ENCODE measurements around the gene KCNIP4. TPM values are rescaled to one million over a fixed set of nuclear protein-coding genes. Genes with fewer than 3 reads are reported as not detected.
A peak's percentile ranks its signal among the peaks of the same experiment; 100 is the strongest.

The KCNIP4 gene
- total RNA-seq, 3 donors from 2014 or later (not counting 1 experiment from before 2014, with no cell fraction given): not detected

- peak in 1 of 2 donors; percentile 17 for DNase-seq
- TF ChIP-seq, protein P1, sequence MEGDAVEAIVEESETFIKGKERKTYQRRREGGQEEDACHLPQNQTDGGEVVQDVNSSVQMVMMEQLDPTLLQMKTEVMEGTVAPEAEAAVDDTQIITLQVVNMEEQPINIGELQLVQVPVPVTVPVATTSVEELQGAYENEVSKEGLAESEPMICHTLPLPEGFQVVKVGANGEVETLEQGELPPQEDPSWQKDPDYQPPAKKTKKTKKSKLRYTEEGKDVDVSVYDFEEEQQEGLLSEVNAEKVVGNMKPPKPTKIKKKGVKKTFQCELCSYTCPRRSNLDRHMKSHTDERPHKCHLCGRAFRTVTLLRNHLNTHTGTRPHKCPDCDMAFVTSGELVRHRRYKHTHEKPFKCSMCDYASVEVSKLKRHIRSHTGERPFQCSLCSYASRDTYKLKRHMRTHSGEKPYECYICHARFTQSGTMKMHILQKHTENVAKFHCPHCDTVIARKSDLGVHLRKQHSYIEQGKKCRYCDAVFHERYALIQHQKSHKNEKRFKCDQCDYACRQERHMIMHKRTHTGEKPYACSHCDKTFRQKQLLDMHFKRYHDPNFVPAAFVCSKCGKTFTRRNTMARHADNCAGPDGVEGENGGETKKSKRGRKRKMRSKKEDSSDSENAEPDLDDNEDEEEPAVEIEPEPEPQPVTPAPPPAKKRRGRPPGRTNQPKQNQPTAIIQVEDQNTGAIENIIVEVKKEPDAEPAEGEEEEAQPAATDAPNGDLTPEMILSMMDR (IDR thresholded peaks at IDR 0.05): no peak
- Mint-ChIP-seq H3K27me3 (ENCODE audit: low read depth in 2 of 2) (no peaks in the 10 kb centered on the region), H3K4me1 (peaks cover 42% of the 10 kb centered on the region in 2 donors), H3K4me3 (peak overlapping the region; percentile 80), H3K27ac (peak overlapping the region; percentile 88 to 93), H3K36me3 (no peaks in the 10 kb centered on the region), H3K9me3 (peaks cover 6 to 8% of the 10 kb centered on the region in 2 donors)
- Histone ChIP-seq H3K9me3 (ENCODE audit: control insufficient read depth, insufficient read depth, low read length) (no peaks in the 10 kb centered on the region), H3K4me3 (ENCODE audit: low read length) (no peak overlapping the region), H3K27ac (ENCODE audit: low read length) (peak overlapping the region; percentile 81), H3K27me3 (ENCODE audit: control insufficient read depth, insufficient read depth, low read length) (no peaks in the 10 kb centered on the region), H3K4me1 (ENCODE audit: control insufficient read depth, insufficient read depth, low read length) (peaks cover 7% of the 10 kb centered on the region), H3K36me3 (ENCODE audit: control insufficient read depth, insufficient read depth, low read length) (no peaks in the 10 kb centered on the region)
- intact Hi-C loops (cut with micrococcal nuclease): loop anchor here (2.0 to 10.0 kb wide), 2 partner anchors 21 to 149 kb away; no protein-coding TSS in a partner anchor
- ATAC-seq: peak; percentile 89 to 98 (median 90)
- 48% methylated on average over 2 of the region's 2 CpGs for WGBS (ENCODE audit: insufficient coverage)
These were observed 1052.6 kb downstream of the KCNIP4 start for GRCh38 chr4:20895988-20896387.

- H3K27me3 Mint-ChIP-seq (ENCODE audit: low read depth in 2 of 2): no peaks in the 10 kb centered on the region
- Histone ChIP-seq H3K4me3 (ENCODE audit: low read length) (no peak overlapping the region), H3K27me3 (ENCODE audit: control insufficient read depth, insufficient read depth, low read length) (no peaks in the 10 kb centered on the region), H3K9me3 (ENCODE audit: control insufficient read depth, insufficient read depth, low read length) (no peaks in the 10 kb centered on the region), H3K27ac (ENCODE audit: low read length) (no peak overlapping the region), H3K4me1 (ENCODE audit: control insufficient read depth, insufficient read depth, low read length) (peaks cover 7% of the 10 kb centered on the region), H3K36me3 (ENCODE audit: control insufficient read depth, insufficient read depth, low read length) (no peaks in the 10 kb centered on the region)
- H3K4me1 Mint-ChIP-seq: peaks cover 42% of the 10 kb centered on the region in 2 donors
- H3K9me3 Mint-ChIP-seq: peaks cover 6 to 8% of the 10 kb centered on the region in 2 donors
- intact Hi-C loops (cut with micrococcal nuclease): loop anchor here (10.0 kb wide), 1 partner anchor 150 kb away; no protein-coding TSS in a partner anchor
- H3K4me3 Mint-ChIP-seq: peak overlapping the region; percentile 55
- no peaks in the 10 kb centered on the region for H3K36me3 Mint-ChIP-seq
- peak overlapping the region; percentile 44 to 55 for H3K27ac Mint-ChIP-seq
- TF ChIP-seq, protein P1 (IDR thresholded peaks at IDR 0.05): no peak
- DNase-seq: no peak
- ATAC-seq: no peak
These were observed 1053.4 kb downstream of the KCNIP4 start for GRCh38 chr4:20895208-20895607.

DNA sequence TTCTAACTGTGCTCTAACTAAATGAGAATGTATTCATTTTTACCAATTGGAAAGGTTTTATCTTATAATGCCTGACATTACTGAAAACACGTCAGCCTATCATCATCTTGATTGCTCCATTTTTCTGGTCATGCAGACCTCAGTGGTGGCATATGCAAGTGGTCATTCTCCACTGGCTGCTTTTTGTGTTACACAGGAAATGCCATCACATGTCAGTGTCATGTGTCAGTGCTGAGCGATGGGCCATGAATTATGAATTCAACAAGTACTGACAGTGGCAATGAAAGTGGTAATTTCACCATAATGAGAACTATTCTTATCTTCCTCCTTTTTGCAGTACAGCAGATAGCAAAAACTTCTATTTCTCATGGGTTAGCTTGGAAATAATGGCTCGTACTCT is 1057.8 kb downstream of the KCNIP4 start:
- H3K9me3 ChIP-seq (ENCODE audit: control insufficient read depth, insufficient read depth, low read length): no peaks in the 10 kb centered on the region
- Mint-ChIP-seq H3K9me3 (peaks cover 7 to 11% of the 10 kb centered on the region in 2 donors), H3K4me1 (peaks cover 14 to 19% of the 10 kb centered on the region in 2 donors), H3K4me3 (no peak overlapping the region), H3K27ac (no peak overlapping the region), H3K27me3 (ENCODE audit: low read depth in 2 of 2) (no peaks in the 10 kb centered on the region), H3K36me3 (peaks cover 14% of the 10 kb centered on the region)
- H3K27me3 ChIP-seq (ENCODE audit: control insufficient read depth, insufficient read depth, low read length): no peaks in the 10 kb centered on the region
- no peaks in the 10 kb centered on the region for H3K36me3 ChIP-seq (ENCODE audit: control insufficient read depth, insufficient read depth, low read length)
- H3K27ac ChIP-seq (ENCODE audit: low read length): no peak overlapping the region
- H3K4me1 ChIP-seq (ENCODE audit: control insufficient read depth, insufficient read depth, low read length): no peaks in the 10 kb centered on the region
- ATAC-seq (no peak), DNase-seq (no peak)
- 79% methylated on average over 3 of the region's 3 CpGs for WGBS (ENCODE audit: insufficient coverage)
- H3K4me3 ChIP-seq (ENCODE audit: low read length): no peak overlapping the region
- intact Hi-C loops (cut with micrococcal nuclease): loop anchor here (10.0 kb wide), 1 partner anchor 154 kb away; no protein-coding TSS in a partner anchor
- TF ChIP-seq, protein P1 (IDR thresholded peaks at IDR 0.05): no peak

DNA sequence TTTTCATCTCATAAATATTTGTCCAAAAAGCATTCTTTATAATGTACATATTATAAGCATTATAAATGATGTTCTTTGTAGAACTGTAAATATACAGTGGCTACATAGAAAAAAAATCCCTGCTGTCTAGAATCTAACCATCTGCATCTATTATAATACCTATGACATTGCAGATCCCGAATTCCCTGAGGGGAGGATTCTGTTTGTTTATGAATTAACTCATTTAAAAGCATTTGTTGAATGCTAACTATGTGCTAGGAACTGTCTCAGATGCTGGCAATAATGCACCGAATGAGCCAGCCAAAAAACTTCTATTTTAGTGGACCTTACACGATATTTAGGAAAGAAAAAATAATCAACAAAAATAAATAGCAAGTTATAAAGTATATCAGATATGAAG is 1058.7 kb downstream of the KCNIP4 start:
- 50% methylated on average over 1 of the region's 3 CpGs for WGBS (ENCODE audit: insufficient coverage)
- no peaks in the 10 kb centered on the region for H3K27me3 Mint-ChIP-seq (ENCODE audit: low read depth in 2 of 2)
- peaks cover 7 to 11% of the 10 kb centered on the region in 2 donors for H3K9me3 Mint-ChIP-seq
- no peak overlapping the region for H3K4me3 Mint-ChIP-seq
- Histone ChIP-seq H3K27ac (ENCODE audit: low read length) (no peak overlapping the region), H3K4me1 (ENCODE audit: control insufficient read depth, insufficient read depth, low read length) (no peaks in the 10 kb centered on the region), H3K9me3 (ENCODE audit: control insufficient read depth, insufficient read depth, low read length) (no peaks in the 10 kb centered on the region), H3K36me3 (ENCODE audit: control insufficient read depth, insufficient read depth, low read length) (no peaks in the 10 kb centered on the region), H3K27me3 (ENCODE audit: control insufficient read depth, insufficient read depth, low read length) (no peaks in the 10 kb centered on the region), H3K4me3 (ENCODE audit: low read length) (no peak overlapping the region)
- H3K4me1 Mint-ChIP-seq: peaks cover 5 to 12% of the 10 kb centered on the region in 2 donors
- no peak overlapping the region for H3K27ac Mint-ChIP-seq
- H3K36me3 Mint-ChIP-seq: peaks cover 22% of the 10 kb centered on the region
- TF ChIP-seq, protein P1 (IDR thresholded peaks at IDR 0.05): no peak
- DNase-seq: no peak
- intact Hi-C loops (cut with micrococcal nuclease): loop anchor here (10.0 kb wide), 1 partner anchor 155 kb away; no protein-coding TSS in a partner anchor
- ATAC-seq: no peak
